GM18526 (cell line): ENCODE data around the gene RAB9B.

ENCODE experiments used
- POLR2A ChIP-seq: IDR thresholded peaks from 3 replicates; pipeline ENCODE4 v1.6.1; 2011; ENCODE audit not compliant: insufficient read length; ENCODE audit errors: extremely low read depth

Gene RAB9B

GRCh38 chrX:103781706-103782105, 50.4 kb downstream of the RAB9B start:
- no peak for TF ChIP-seq POLR2A

- no peak for TF ChIP-seq POLR2A
These were observed 51.0 kb downstream of the RAB9B start for GRCh38 chrX:103781062-103781402.

DNA sequence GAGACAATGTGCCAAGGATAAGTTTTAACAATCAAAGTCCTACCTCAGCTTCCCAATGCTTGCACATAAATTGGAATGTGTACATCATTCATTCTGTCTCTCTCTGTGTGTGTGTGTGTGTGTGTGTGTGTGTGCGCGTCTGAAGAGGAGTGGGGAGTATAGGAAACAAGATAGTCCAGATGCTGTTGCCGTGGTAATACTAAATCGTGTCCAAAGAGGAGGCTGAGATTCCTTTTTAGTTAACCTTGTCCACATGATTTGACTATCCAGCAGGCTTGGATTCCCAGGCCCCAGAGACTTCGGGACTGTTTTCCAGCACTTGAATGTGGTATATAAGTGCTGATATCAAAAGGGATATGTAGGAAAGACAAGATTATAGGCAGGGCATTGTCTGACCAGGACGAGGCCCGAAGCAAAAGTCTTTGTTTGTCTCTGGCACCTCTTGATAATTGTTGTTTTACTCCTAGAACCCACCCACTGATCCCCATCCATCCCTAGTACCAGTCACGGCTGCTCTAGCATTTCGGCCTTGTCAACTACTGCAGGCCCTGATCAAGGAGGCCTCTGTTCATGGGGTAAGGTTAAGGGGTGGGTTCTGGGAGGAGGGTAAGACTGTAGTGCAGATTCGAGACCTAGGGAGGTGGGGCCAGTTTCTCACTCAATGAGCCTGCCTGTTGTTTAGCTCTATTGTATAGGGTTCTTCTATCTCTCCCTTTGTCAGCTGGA, 51.6 kb downstream of the RAB9B start:
- TF ChIP-seq POLR2A: no peak

GRCh38 chrX:103779141-103779789, 52.8 kb downstream of the RAB9B start:
- no peak for TF ChIP-seq POLR2A

- no peak for TF ChIP-seq POLR2A
These were observed 55.5 kb downstream of the RAB9B start, which contains the start of gene PLP1 for GRCh38 chrX:103776546-103776945. PLP1 (plus strand) TSS chrX:103776840; CDS start chrX:103776996, 156 bp downstream.

DNA sequence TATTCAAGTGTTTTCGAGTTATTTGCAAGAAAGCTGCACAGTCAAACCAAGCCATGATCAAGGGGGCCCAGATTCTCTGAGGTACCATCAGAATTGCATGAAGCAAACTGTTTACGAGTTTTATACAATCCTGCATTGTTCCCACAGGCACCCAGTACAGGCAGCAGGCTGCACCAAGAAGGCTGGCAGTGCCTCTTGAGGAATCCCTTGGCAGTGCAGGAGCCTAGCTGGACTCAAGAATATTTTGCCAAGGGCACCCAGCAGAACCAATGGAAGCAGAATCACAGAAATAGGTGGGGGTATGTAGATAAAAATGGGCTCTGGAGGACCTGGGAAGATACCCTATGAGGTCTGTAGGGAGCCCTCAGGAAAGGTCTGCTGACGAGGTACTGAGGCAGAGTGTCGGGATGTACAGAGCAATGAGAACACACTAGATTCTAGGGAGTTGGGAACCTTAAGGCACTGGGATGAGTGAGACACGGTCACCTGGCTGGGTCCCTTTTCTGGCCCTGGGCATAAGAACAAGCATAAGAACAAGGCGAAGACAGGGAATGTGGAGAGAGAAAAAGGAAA, 57.9 kb downstream of the RAB9B start:
- TF ChIP-seq POLR2A: no peak

DNA sequence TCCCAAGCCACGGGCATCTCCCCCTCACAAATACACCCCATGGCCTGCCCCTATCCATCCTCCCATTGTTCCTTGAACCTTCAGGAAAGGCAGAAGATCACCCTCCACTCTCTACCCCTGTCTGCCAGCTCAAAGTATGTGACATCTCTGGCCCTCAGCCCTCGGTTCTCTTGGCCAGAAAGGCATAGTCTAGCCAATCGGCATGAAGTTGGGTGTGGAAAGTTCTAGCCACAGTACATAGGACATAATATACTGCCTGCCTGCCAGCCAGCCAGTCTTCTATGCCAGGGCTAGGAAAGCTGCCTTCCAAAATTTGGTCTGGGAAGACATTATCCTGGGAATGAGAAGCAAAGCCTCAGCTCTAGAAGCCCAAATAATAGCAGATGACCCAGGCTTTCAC, 58.6 kb downstream of the RAB9B start:
- no peak for TF ChIP-seq POLR2A
